GM12891 (cell line): ENCODE measurements around the gene SRCIN1.
"Not testable (repeated sequence)": the region's sequence is repeated elsewhere in the genome, so short reads cannot be mapped to it uniquely, and the experiment has no call there.

Experiments
- DNase-seq: peaks from one replicate; pipeline ENCODE4 v3.0.0; 2011; ENCODE audit warnings: low spot score; ENCODE audit not compliant: insufficient read length
- FAIRE-seq: peaks from 2 replicates; lab custom pipeline; 2011; peaks lifted over from hg19 to GRCh38; lab: Jason Lieb, UNC
- PAX5 ChIP-seq: IDR thresholded peaks from 2 replicates; pipeline ENCODE4 v1.6.1; 2011; ENCODE audit warnings: low read length, moderate library complexity, mild to moderate bottlenecking; ENCODE audit not compliant: insufficient read depth, severe bottlenecking
- POLR2A ChIP-seq: IDR thresholded peaks from 2 replicates; pipeline ENCODE4 v1.6.1; 2011; ENCODE audit warnings: low read depth, low read length, control low read depth
- POLR2AphosphoS5 ChIP-seq: IDR thresholded peaks from 2 replicates; pipeline ENCODE4 v1.6.1; 2011; ENCODE audit warnings: low read depth, low read length, control low read depth
- POU2F2 ChIP-seq: IDR thresholded peaks from 2 replicates; pipeline ENCODE4 v1.6.1; 2011; ENCODE audit warnings: low read depth, mild to moderate bottlenecking, control low read depth, low read length, moderate library complexity
- SPI1 ChIP-seq: IDR thresholded peaks from 2 replicates; pipeline ENCODE4 v1.6.1; 2011; ENCODE audit warnings: low read depth, low read length, control low read depth
- TAF1 ChIP-seq: IDR thresholded peaks from 2 replicates; pipeline ENCODE4 v1.6.1; 2011; ENCODE audit warnings: low read depth, low read length, control low read depth

SRCIN1 gene

GRCh38 chr17:38536661-38537060, 69.1 kb downstream of the SRCIN1 start:
- FAIRE-seq, result no peak

GRCh38 chr17:38535886-38536285, 69.9 kb downstream of the SRCIN1 start:
- DNase-seq, result no peak
- no peak for FAIRE-seq
- TF ChIP-seq TAF1, result no peak
- TF ChIP-seq POLR2AphosphoS5, result no peak
- no peak for TF ChIP-seq PAX5
- no peak for TF ChIP-seq SPI1
- TF ChIP-seq POU2F2, result no peak
- no peak for TF ChIP-seq POLR2A

More at GRCh38 chr17:38536661-38537060, 69.1 kb downstream of the SRCIN1 start:
- no peak for DNase-seq
- TF ChIP-seq POLR2AphosphoS5, result no peak
- TF ChIP-seq POU2F2, result no peak
- TF ChIP-seq SPI1, result no peak
- no peak for TF ChIP-seq PAX5
- TF ChIP-seq POLR2A, result no peak
- no peak for TF ChIP-seq TAF1

- no peak for FAIRE-seq
- TF ChIP-seq SPI1 (no peak), PAX5 (no peak), TAF1 (no peak), POLR2AphosphoS5 (no peak), POU2F2 (no peak), POLR2A (no peak)
These were observed 71.3 kb downstream of the SRCIN1 start for GRCh38 chr17:38534498-38534885.

GRCh38 chr17:38533866-38534497, 71.8 kb downstream of the SRCIN1 start:
- DNase-seq (no peak), FAIRE-seq (no peak)
- TF ChIP-seq PAX5, result no peak
- no peak for TF ChIP-seq POLR2A
- no peak for TF ChIP-seq POLR2AphosphoS5

More at GRCh38 chr17:38534498-38534885, 71.3 kb downstream of the SRCIN1 start:
- no peak for DNase-seq

GRCh38 chr17:38533241-38533640, 72.5 kb downstream of the SRCIN1 start:
- DNase-seq (no peak), FAIRE-seq (no peak)
- TF ChIP-seq PAX5 (no peak), POLR2A (no peak), TAF1 (no peak), POLR2AphosphoS5 (no peak), POU2F2 (no peak), SPI1 (no peak)

GRCh38 chr17:38532451-38532850, 73.3 kb downstream of the SRCIN1 start:
- DNase-seq (no peak), FAIRE-seq (no peak)
- TF ChIP-seq SPI1, result no peak
- TF ChIP-seq PAX5, result no peak

GRCh38 chr17:38531761-38532160, 74.0 kb downstream of the SRCIN1 start:
- FAIRE-seq, DNase-seq: not testable (repeated sequence)

- not testable (repeated sequence) for DNase-seq, FAIRE-seq
These were observed 74.9 kb downstream of the SRCIN1 start for GRCh38 chr17:38530856-38531255.

GRCh38 chr17:38528141-38528540, 77.6 kb downstream of the SRCIN1 start:
- DNase-seq, FAIRE-seq: not testable (repeated sequence)

- FAIRE-seq, DNase-seq: not testable (repeated sequence)
These were observed 79.2 kb downstream of the SRCIN1 start for GRCh38 chr17:38526526-38526925.

- TF ChIP-seq SPI1 (no peak), POU2F2 (no peak), TAF1 (no peak), POLR2AphosphoS5 (no peak), POLR2A (no peak), PAX5 (no peak)
- no peak for DNase-seq
- no peak for FAIRE-seq
These were observed 93.2 kb downstream of the SRCIN1 start for GRCh38 chr17:38512473-38513058.
